HepG2 (cell line): Measurements from ENCODE around the gene ITGB7. TPM values are rescaled to one million over a fixed set of nuclear protein-coding genes. Genes with fewer than 3 reads are reported as not detected.

Experiments used
- CEBPB ChIP-seq: IDR thresholded peaks from 2 replicates; pipeline ENCODE4 v1.6.1; 2011; ENCODE audit warnings: low read depth, low read length, improper control_type of control experiment, borderline replicate concordance
- FOSL2 ChIP-seq: sonication (generic); formaldehyde crosslinking; IDR thresholded peaks from 2 replicates; pipeline ENCODE4 v1.4.0; 2020; ENCODE audit warnings: missing genetic modification reagents
- HOXD1 ChIP-seq: sonication (generic); formaldehyde crosslinking; IDR thresholded peaks from 2 replicates; pipeline ENCODE4 v1.5.0; 2020; ENCODE audit warnings: missing genetic modification reagents
- NAIF1 ChIP-seq: sonication (generic); formaldehyde crosslinking; IDR thresholded peaks from 2 replicates; pipeline ENCODE4 v1.5.0; 2020; ENCODE audit warnings: mild to moderate bottlenecking, missing genetic modification reagents, borderline replicate concordance
- NFE2L1 ChIP-seq: sonication (generic); formaldehyde crosslinking; IDR thresholded peaks from 2 replicates; pipeline ENCODE4 v1.4.0; 2020; ENCODE audit warnings: missing genetic modification reagents, mild to moderate bottlenecking, borderline replicate concordance
- NFIB ChIP-seq: sonication (generic); formaldehyde crosslinking; IDR thresholded peaks from 2 replicates; pipeline ENCODE4 v1.9.0; 2021; ENCODE audit warnings: missing genetic modification reagents, mild to moderate bottlenecking, borderline replicate concordance
- NR1H2 ChIP-seq: sonication (generic); formaldehyde crosslinking; IDR thresholded peaks from 2 replicates; pipeline ENCODE4 v1.8.1; 2022; ENCODE audit warnings: low read depth, missing genetic modification reagents, borderline replicate concordance
- PCBP1 ChIP-seq: fragments of 200-400 bp; formaldehyde crosslinking; IDR thresholded peaks from 2 replicates; pipeline ENCODE4 v1.6.1; 2017; ENCODE audit warnings: mild to moderate bottlenecking, low read depth, low read length, borderline replicate concordance
- PHF21A ChIP-seq: sonication (generic); formaldehyde crosslinking; IDR thresholded peaks from 2 replicates; pipeline ENCODE4 v1.5.0; 2020; ENCODE audit warnings: mild to moderate bottlenecking, missing genetic modification reagents
- RBFOX2 ChIP-seq: fragments of 200-400 bp; formaldehyde crosslinking; IDR thresholded peaks from 2 replicates; pipeline ENCODE4 v1.6.1; 2017; ENCODE audit warnings: low read depth, mild to moderate bottlenecking, low read length
- TBL1XR1 ChIP-seq: fragments of 150-350 bp; IDR thresholded peaks from 2 replicates; pipeline ENCODE4 v1.6.1; 2014; ENCODE audit warnings: borderline replicate concordance, low read length; ENCODE audit not compliant: partially characterized antibody
- TBX2 ChIP-seq: sonication (generic); formaldehyde crosslinking; IDR thresholded peaks from 2 replicates; pipeline ENCODE4 v1.5.0; 2020; ENCODE audit warnings: missing genetic modification reagents, mild to moderate bottlenecking, borderline replicate concordance
- YY1 ChIP-seq: IDR thresholded peaks from 2 replicates; pipeline ENCODE4 v1.6.1; 2011; ENCODE audit warnings: low read length, low read depth, moderate library complexity, mild to moderate bottlenecking; ENCODE audit not compliant: insufficient read depth, insufficient replicate concordance
- ZMYM4 ChIP-seq: sonication (generic); formaldehyde crosslinking; IDR thresholded peaks from 2 replicates; pipeline ENCODE4 v1.8.1; 2023; ENCODE audit warnings: mild to moderate bottlenecking, missing genetic modification reagents
- ZNF232 ChIP-seq: sonication (generic); formaldehyde crosslinking; IDR thresholded peaks from 2 replicates; pipeline ENCODE4 v1.4.0; 2020; ENCODE audit warnings: missing genetic modification reagents, borderline replicate concordance
- ZNF292 ChIP-seq: sonication (generic); formaldehyde crosslinking; IDR thresholded peaks from 2 replicates; pipeline ENCODE4 v1.8.1; 2022; ENCODE audit warnings: mild to moderate bottlenecking, low read depth, missing genetic modification reagents, borderline replicate concordance
- ZNF468 ChIP-seq: sonication (generic); formaldehyde crosslinking; IDR thresholded peaks from 2 replicates; pipeline ENCODE4 v1.8.0; 2022; ENCODE audit warnings: mild to moderate bottlenecking, moderate library complexity, missing genetic modification reagents
- ZNF672 ChIP-seq: sonication (generic); formaldehyde crosslinking; IDR thresholded peaks from 2 replicates; pipeline ENCODE4 v1.8.1; 2022; ENCODE audit warnings: missing genetic modification reagents
- ZNF746 ChIP-seq: sonication (generic); formaldehyde crosslinking; IDR thresholded peaks from 2 replicates; pipeline ENCODE4 v1.8.0; 2022; ENCODE audit warnings: mild to moderate bottlenecking, missing genetic modification reagents
- ZNF749 ChIP-seq: sonication (generic); formaldehyde crosslinking; IDR thresholded peaks from 2 replicates; pipeline ENCODE4 v1.8.0; 2022; ENCODE audit warnings: mild to moderate bottlenecking, missing genetic modification reagents, moderate library complexity, borderline replicate concordance
- ZNF83 ChIP-seq: sonication (generic); formaldehyde crosslinking; IDR thresholded peaks from 2 replicates; pipeline ENCODE4 v1.4.0; 2020; ENCODE audit warnings: missing genetic modification reagents, mild to moderate bottlenecking, borderline replicate concordance
- polyA plus RNA-seq, 8 experiments: library from polyadenylated mRNA; depleted of rRNA in 3 of 8; stranded (reverse) in 7 of 8; unstranded in 1 of 8; fragments of >200 nt; fragmentation: Illumina TruSeq in 4 of 8; extraction: Trizol in 4 of 8; gene quantifications; 2 replicates each; pipeline versions ENCODE4 v1.2.1 to v1.2.3, GENCODE V29; 2011 to 2016; ENCODE audit warnings: low read depth in 4 of 8, missing spikeins in 1 of 8, mixed read lengths in 1 of 8; ENCODE audit not compliant: insufficient read depth in 1 of 8
- total RNA-seq, 5 experiments: library from RNA; depleted of rRNA; stranded (reverse); fragments of >200 nt; fragmentation: Illumina TruSeq; extraction: Trizol; gene quantifications; 2 replicates each; pipeline ENCODE4 v1.2.3, GENCODE V29; 2016; ENCODE audit warnings: low read depth in 1 of 5
- TF ChIP-seq, protein P1 (sequence below): sonication (generic); formaldehyde crosslinking; IDR thresholded peaks from 2 replicates; pipeline ENCODE4 v1.4.0; 2020; ENCODE audit warnings: missing genetic modification reagents
- TF ChIP-seq, protein P2 (sequence below): sonication (generic); formaldehyde crosslinking; IDR thresholded peaks from 2 replicates; pipeline ENCODE4 v1.4.0; 2020; ENCODE audit warnings: mild to moderate bottlenecking, missing genetic modification reagents
- TF ChIP-seq, protein P3 (sequence below), 2 experiments: sonication (generic) in 1 of 2; formaldehyde crosslinking in 1 of 2; IDR thresholded peaks; 2 replicates each; pipeline versions ENCODE4 v1.5.1 to v1.6.1; 2011 to 2020; ENCODE audit warnings: borderline replicate concordance in 1 of 2, low read depth in 1 of 2, low read length in 1 of 2, mild to moderate bottlenecking in 1 of 2, missing genetic modification reagents in 1 of 2, moderate library complexity in 1 of 2
- TF ChIP-seq, protein P4 (sequence below): IDR thresholded peaks from 2 replicates; pipeline ENCODE4 v1.6.1; 2018; ENCODE audit warnings: missing genetic modification reagents, mild to moderate bottlenecking, missing compliant biosample characterization

The ITGB7 gene
- total and polyA plus RNA-seq, 2 of the 13 experiments (the other 11 are each of a cell fraction or from before 2014, with no cell fraction given) = 0.16 to 0.18 TPM

DNA sequence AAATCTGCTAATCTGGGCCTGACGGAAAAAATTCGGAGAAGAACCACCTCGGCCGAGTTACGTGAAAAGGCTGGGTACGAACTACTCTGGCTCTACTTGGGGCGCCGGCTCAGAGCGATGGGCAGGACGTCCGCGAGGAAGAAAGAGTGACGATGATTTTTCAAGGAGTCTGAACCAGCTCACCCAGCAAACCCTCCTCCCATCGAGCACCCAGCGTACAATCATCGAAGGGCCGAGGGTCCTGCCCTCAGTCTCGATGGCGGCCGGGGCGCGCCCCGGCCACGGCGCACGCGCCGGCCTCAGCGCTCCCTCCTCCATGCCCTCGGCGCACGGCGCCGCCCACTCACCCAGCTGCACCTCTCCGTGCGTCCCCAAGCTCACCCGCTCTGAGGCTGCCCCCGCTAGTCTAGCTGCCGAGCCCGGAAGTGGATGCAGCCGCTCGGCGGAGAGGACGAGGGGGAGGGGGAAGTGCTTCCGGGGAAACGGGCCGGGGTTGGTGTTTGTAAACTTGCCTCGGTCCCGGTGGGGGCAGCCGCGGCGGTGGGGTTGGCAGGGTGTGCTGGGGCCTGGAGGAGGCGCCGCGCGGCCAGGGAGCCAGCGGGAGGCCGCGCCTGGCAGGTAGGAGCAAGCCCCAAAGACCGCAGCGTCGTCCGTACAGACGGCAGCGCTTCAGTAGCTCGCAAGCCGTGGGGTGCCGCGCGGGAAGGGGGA lies 26.7 kb downstream of the ITGB7 start, which contains the start of the genes CSAD and ZNF740 (continued):
- TF ChIP-seq RBFOX2 (peak; percentile 99), CEBPB (no peak), NFIB (no peak), ZMYM4 (CRISPR knock-in tag) (peak; percentile 68), ZNF292 (CRISPR knock-in tag) (no peak), ZNF672 (no peak), TBX2 (CRISPR knock-in tag) (peak; percentile 63; the same call in 1 of the 2 replicates), PCBP1 (no peak), FOSL2 (peak; percentile 43), ZNF468 (no peak), NAIF1 (CRISPR knock-in tag) (no peak), HOXD1 (0 out of 2 replicates have a peak, but pooled peaks have one; percentile 30), ZNF83 (no peak; the same call in 1 of the 2 replicates), NR1H2 (CRISPR knock-in tag) (no peak), NFE2L1 (CRISPR knock-in tag) (no peak), PHF21A (CRISPR knock-in tag) (peak; percentile 81; the same call in 1 of the 2 replicates), ZNF749 (0 out of 2 replicates have a peak, but pooled peaks have one; percentile 46), ZNF232 (no peak), ZNF746 (CRISPR knock-in tag) (peak; percentile 77), YY1 (peak; percentile 99), TBL1XR1 (peak; percentile 82)
- TF ChIP-seq, protein P1, sequence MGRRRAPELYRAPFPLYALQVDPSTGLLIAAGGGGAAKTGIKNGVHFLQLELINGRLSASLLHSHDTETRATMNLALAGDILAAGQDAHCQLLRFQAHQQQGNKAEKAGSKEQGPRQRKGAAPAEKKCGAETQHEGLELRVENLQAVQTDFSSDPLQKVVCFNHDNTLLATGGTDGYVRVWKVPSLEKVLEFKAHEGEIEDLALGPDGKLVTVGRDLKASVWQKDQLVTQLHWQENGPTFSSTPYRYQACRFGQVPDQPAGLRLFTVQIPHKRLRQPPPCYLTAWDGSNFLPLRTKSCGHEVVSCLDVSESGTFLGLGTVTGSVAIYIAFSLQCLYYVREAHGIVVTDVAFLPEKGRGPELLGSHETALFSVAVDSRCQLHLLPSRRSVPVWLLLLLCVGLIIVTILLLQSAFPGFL (CRISPR knock-in tag) = no peak
- TF ChIP-seq, protein P2, sequence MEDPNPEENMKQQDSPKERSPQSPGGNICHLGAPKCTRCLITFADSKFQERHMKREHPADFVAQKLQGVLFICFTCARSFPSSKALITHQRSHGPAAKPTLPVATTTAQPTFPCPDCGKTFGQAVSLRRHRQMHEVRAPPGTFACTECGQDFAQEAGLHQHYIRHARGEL (CRISPR knock-in tag) = no peak
- TF ChIP-seq, protein P3, sequence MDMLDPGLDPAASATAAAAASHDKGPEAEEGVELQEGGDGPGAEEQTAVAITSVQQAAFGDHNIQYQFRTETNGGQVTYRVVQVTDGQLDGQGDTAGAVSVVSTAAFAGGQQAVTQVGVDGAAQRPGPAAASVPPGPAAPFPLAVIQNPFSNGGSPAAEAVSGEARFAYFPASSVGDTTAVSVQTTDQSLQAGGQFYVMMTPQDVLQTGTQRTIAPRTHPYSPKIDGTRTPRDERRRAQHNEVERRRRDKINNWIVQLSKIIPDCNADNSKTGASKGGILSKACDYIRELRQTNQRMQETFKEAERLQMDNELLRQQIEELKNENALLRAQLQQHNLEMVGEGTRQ (IDR thresholded peaks at IDR 0.05; ENCODE audit: low read depth, low read length) = no peak
- TF ChIP-seq, protein P3 (CRISPR knock-in tag; IDR thresholded peaks at IDR 0.05; ENCODE audit: borderline replicate concordance) = no peak; the same call in 1 of the 2 replicates
- TF ChIP-seq, protein P4, sequence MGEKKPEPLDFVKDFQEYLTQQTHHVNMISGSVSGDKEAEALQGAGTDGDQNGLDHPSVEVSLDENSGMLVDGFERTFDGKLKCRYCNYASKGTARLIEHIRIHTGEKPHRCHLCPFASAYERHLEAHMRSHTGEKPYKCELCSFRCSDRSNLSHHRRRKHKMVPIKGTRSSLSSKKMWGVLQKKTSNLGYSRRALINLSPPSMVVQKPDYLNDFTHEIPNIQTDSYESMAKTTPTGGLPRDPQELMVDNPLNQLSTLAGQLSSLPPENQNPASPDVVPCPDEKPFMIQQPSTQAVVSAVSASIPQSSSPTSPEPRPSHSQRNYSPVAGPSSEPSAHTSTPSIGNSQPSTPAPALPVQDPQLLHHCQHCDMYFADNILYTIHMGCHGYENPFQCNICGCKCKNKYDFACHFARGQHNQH (CRISPR knock-in tag) = peak; percentile 52
